Measurements from ENCODE around the gene GP5.

GP5 gene

DNA sequence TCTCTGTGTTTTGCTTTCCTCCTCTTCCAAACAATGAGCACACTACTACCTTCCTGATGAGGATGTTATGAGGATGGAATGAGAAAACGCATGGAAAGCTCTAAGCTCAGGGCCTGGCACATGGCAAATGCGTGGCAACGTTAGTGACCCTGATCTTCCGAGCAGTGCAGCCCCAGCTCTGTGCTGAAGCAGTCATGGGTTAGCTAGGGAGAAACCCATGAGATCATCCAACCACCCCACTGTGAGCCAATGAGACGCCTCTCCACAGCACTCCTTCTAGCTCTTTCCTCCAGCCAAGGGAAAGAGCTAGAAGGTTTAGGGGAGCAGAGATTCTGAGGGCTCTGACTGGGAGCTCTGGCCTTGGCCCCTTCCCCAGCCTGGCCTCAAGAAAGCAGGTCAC is 52.4 kb downstream of the GP5 start:
- DNase-seq: peak; percentile 27

DNA sequence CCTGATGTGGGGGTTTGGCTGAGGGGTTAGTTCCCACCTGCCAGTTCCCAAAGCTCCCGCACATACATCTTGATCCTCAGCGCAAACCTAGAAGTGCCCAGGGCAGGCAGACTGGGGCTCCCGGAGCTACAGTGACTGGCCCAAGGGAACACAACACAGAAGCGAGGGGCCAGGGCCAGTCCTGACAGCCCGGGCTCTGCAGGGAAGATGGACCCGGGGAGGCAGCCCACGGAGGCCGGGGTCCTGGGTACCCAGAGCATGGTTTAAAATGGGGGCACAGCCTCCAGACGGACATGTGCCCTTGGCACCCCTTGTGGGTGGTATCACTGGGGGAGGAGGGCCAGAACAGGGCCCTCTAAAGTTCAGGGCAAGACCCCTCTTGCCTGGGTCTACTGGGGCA is 53.0 kb downstream of the GP5 start:
- DNase-seq: no peak
